GM06990 (cell line): ENCODE results near the gene AUTS2.
"Not testable (repeated sequence)": the region's sequence is repeated elsewhere in the genome, so short reads cannot be mapped to it uniquely, and the experiment has no call there.

Source experiments
- DNase-seq: peaks from one replicate; pipeline ENCODE4 v3.0.0-alpha.2; 2011; ENCODE audit not compliant: insufficient read length; ENCODE audit errors: extremely low read depth
- H3K27me3 ChIP-seq: replicated peaks from 2 replicates; pipeline ENCODE4 v1.6.0; 2011; ENCODE audit warnings: low read length; ENCODE audit not compliant: control insufficient read depth, insufficient read depth
- H3K36me3 ChIP-seq: 2 replicates; pipeline ENCODE4 v1.5.1; 2011; ENCODE audit warnings: low read length; ENCODE audit not compliant: control insufficient read depth, insufficient read depth
- H3K4me3 ChIP-seq: replicated peaks from 2 replicates; pipeline ENCODE4 v1.5.1; 2011; ENCODE audit warnings: low read depth, mild to moderate bottlenecking, control low read depth, low read length
- CTCF ChIP-seq: IDR thresholded peaks from 2 replicates; pipeline ENCODE4 v1.5.1; 2011; ENCODE audit warnings: low read length, control low read depth, mild to moderate bottlenecking, inconsistent platforms; ENCODE audit not compliant: insufficient read depth, poor library complexity, severe bottlenecking

Gene AUTS2

DNA sequence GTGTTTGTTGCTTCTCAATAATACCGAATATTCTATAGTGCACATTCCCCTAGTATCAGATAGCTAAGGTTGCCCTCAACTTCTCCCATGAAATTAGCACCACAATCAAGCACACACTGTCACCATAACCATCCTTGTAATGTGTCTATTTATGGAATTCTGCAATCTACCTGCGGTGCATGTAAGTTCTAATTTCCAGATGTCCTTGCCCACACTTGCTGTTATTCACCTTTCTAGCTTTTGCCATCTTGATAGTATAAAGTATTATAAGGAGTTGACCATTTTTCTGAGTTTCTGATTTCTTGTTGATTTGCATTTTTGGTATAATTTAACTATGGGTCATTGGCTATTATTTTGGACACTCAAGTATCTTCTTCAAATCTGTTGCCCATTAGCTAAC lies 1043.6 kb downstream of the AUTS2 start:
- Histone ChIP-seq H3K27me3 (no peaks in the 10 kb centered on the region), H3K36me3 (no peaks in the 10 kb centered on the region), H3K4me3 (no peak overlapping the region)
- no peak for TF ChIP-seq CTCF
- DNase-seq = no peak

DNA sequence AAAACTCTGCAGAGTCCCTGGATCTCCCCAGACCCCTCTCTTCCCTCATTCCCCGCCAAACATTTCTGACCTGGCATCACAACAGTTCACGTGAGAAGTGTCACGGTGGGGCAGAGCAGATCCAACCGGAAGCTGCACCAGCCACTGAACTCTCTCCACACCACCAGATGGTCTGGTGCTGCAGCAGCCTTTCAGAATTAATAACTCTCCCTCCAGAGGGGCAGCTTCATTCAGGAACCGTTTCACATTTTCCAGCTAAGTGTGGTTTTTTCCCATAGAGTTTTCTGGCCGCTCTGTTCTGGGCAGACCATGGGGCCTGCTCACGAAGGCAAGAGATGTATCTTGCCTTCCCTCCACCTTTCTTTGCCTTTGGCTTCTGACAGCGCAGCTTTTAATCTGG lies 1047.0 kb downstream of the AUTS2 start:
- TF ChIP-seq CTCF = no peak
- Histone ChIP-seq H3K36me3 (no peaks in the 10 kb centered on the region), H3K4me3 (no peak overlapping the region), H3K27me3 (no peaks in the 10 kb centered on the region)
- no peak for DNase-seq

GRCh38 chr7:70645876-70646351 lies 1047.6 kb downstream of the AUTS2 start:
- Histone ChIP-seq H3K4me3 (no peak overlapping the region), H3K36me3 (no peaks in the 10 kb centered on the region), H3K27me3 (no peaks in the 10 kb centered on the region)
- DNase-seq = no peak
- no peak for TF ChIP-seq CTCF

DNA sequence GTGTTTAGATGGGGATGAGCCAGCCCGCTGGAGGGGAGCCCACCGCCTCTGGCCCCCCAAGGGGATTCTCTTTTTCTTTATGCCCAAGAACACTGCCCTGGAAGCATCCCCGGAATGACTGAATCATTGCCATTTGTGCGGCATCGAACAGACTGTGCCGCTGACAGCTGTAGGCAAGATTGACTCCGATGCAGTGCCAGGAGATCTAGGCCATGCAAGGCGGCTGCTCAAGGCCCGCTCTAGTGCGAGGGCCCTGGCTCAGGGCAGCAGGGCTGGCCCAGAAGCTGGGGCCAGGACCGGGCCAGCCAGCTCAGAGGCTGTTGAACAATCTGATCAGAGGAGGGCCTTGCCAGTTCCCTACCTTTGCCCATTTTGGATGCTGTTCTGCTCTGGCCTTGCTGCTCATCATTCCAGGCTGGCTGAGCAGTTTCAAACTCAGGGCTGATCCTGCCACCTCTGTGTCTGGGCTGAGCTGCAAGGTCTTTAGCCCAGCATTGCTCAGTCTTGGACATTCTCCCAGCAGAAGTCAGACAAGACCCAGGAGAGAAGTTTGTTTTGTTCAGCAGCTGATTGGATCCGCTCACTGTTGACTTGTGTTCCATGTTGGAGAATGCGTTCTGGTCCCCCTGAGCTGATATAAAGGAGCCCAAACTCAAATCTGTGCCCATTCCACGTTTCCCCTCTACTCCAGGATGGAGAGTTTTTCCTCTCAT lies 1048.4 kb downstream of the AUTS2 start:
- no peaks in the 10 kb centered on the region for H3K36me3 ChIP-seq
- no peak for DNase-seq
- no peak for TF ChIP-seq CTCF
- H3K27me3 ChIP-seq = no peaks in the 10 kb centered on the region
- no peak overlapping the region for H3K4me3 ChIP-seq

DNA sequence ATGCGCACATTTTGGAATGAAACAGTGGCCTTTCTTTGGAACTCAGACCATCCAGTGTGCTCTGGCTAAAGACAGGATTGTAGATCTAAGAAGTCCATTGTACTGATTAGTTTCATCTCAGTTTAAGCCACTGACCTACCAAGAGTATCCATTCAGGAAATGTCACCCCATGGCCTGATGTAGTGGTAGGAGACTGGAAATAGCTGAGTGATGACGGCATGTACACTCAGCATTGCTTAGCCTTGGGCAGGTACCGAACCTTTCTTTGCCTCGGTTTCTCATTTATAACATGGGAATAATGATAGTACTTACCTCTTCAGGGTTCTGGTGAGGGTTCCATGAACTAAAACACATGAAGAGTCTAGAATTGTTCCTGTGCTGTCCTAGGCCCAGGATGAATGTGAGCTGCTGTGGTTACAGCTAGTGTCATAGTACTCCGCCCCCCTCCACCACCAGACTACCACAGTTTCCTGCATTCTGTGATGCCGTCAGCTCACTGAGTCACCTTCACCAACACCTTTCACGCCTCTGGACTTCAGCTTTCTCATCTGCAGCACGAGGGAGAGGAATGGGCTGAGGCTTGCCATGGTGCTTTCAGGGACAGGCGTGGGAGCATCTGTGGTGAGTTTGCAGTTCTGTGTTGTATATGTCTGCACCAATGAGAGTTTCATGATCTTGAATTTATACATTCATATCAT lies 1049.7 kb downstream of the AUTS2 start:
- Histone ChIP-seq H3K27me3 (no peaks in the 10 kb centered on the region), H3K4me3 (no peak overlapping the region), H3K36me3 (no peaks in the 10 kb centered on the region)
- DNase-seq = peak; percentile 58
- no peak for TF ChIP-seq CTCF

GRCh38 chr7:70648499-70648861 lies 1050.2 kb downstream of the AUTS2 start:
- not testable (repeated sequence) for DNase-seq, H3K4me3 ChIP-seq, H3K36me3 ChIP-seq, H3K27me3 ChIP-seq
